ENCODE measurements around the gene RTP1. TPM values are rescaled to one million over a fixed set of nuclear protein-coding genes. Genes with fewer than 3 reads are reported as not detected.
"Not testable (repeated sequence)": the region's sequence is repeated elsewhere in the genome, so short reads cannot be mapped to it uniquely, and the experiment has no call there.

RTP1 gene
- total and polyA plus RNA-seq, 4 donors, result 0.16 to 0.48 TPM; not detected in 2

DNA sequence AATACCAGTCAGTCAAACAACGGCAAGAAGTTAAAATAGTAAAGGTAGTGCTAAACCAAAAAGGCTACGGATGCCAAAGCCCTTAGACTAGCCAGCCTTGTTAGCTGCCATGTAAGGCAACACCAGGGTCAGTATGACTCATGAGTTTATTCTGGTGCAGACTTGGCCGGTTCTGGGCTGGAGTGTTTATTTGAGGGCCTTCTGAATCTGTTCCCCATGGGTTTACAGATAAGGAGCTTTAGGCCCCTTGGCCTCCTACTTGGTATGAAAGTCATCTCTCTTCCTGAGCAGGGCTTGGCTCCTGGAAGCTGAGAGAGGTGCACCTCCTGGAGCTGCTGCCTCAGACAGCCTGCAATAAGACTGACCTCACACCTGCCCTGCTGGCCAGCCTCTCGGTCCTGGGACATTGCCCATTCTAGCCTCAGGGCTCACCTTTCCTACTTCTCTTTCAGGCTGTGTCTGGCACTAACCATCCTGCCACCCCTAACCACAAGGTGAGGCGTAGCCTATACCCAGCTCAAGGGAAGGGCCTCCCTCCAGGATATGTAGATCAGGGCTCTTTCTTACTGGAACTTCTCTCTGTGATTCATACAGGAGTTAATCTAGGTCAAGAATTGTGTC, 10.4 kb upstream of the RTP1 start:
- peaks cover 4 to 8% of the 10 kb centered on the region in 2 donors for H3K4me1 ChIP-seq (ENCODE audit: control insufficient read depth in 1 of 2, insufficient read depth in 2 of 2, low read length in 2 of 2)
- 19 to 21% methylated on average over 5 of the region's 5 CpGs for WGBS, 2 donors

DNA sequence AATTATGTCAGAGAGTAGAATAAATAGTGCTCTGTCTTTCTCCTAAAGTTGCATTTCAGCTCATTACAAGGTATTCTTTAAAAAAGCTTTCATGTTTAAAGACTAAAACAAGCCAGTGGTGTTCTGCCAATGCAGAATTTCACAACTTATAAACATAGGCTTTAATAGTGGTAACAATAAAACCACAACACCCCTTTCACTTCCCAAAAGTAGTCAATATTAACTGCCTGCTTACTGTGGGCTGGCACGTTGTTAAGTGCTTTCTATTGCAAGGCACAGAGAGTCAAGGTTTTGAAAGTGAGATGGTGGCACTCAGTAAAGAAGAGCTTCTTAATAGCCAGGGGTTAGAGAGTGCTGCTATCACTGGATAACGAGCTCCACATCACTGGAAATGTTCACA, 8.4 kb upstream of the RTP1 start:
- Histone ChIP-seq H3K27me3 (ENCODE audit: control insufficient read depth in 1 of 2, insufficient read depth in 2 of 2, low read length in 1 of 2) (no peaks in the 10 kb centered on the region), H3K27ac (ENCODE audit: low read depth in 1 of 2, low read length in 2 of 2) (peak overlapping the region; percentile 26 to 61), H3K9me3 (ENCODE audit: control insufficient read depth, low read length) (no peaks in the 10 kb centered on the region), H3K36me3 (ENCODE audit: control insufficient read depth in 1 of 2, insufficient read depth in 2 of 2, low read length in 1 of 2) (no peaks in the 10 kb centered on the region), H3K4me3 (ENCODE audit: low read length in 2 of 2) (no peak overlapping the region), H3K4me1 (ENCODE audit: control insufficient read depth in 1 of 2, insufficient read depth in 2 of 2, low read length in 2 of 2) (peaks cover 5 to 6% of the 10 kb centered on the region in 2 donors)
- WGBS, 2 donors, result 60% methylated on average over 2 of the region's 2 CpGs
- intact Hi-C loops (cut with DNase I), result loop anchor here in 1 of 2 donors (5.0 kb wide), 1 partner anchor 212 kb away; no protein-coding TSS in a partner anchor
- ATAC-seq (ENCODE audit: low FRiP score) (no peak), DNase-seq (no peak)

More for the DNA sequence above, 10.4 kb upstream of the RTP1 start:
- Histone ChIP-seq H3K4me3 (ENCODE audit: low read length in 2 of 2) (no peak overlapping the region), H3K9me3 (ENCODE audit: control insufficient read depth, low read length) (no peaks in the 10 kb centered on the region), H3K27ac (ENCODE audit: low read depth in 1 of 2, low read length in 2 of 2) (peak overlapping the region; percentile 78 to 99), H3K36me3 (ENCODE audit: control insufficient read depth in 1 of 2, insufficient read depth in 2 of 2, low read length in 1 of 2) (no peaks in the 10 kb centered on the region), H3K27me3 (ENCODE audit: control insufficient read depth in 1 of 2, insufficient read depth in 2 of 2, low read length in 1 of 2) (no peaks in the 10 kb centered on the region)
- DNase-seq (peak; percentile 77 to 85), ATAC-seq (ENCODE audit: low FRiP score) (peak; percentile 93)
- intact Hi-C loops (cut with DNase I), result loop anchor here in 1 of 2 donors (5.0 kb wide), 1 partner anchor 210 kb away; no protein-coding TSS in a partner anchor

DNA sequence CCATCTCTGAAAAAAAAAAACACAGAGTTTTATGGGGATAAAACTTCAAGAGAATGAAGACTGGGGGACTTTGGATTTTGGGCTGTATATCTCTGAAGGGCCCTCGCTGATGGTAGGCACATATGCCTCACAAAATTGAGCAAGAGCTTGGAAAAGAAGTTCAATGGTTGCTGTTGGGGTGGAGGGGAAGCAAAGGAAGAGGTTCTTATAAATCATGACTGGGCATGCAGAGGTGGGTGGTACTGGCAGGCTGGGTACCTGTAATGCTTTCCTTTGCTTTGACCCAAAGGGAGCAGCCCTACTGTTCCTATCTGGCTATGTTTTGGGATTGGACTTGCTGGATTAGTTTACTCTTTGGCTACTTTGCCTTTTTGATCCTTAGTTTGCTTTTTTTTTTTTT, 6.0 kb upstream of the RTP1 start:
- H3K36me3 ChIP-seq (ENCODE audit: control insufficient read depth in 1 of 2, insufficient read depth in 2 of 2, low read length in 1 of 2), result no peaks in the 10 kb centered on the region
- intact Hi-C loops (cut with DNase I), result no loop called here
- no peak overlapping the region for H3K27ac ChIP-seq (ENCODE audit: low read depth in 1 of 2, low read length in 2 of 2)
- ATAC-seq (ENCODE audit: low FRiP score) (no peak), DNase-seq (no peak)
- peaks cover 4 to 5% of the 10 kb centered on the region in 2 donors for H3K4me1 ChIP-seq (ENCODE audit: control insufficient read depth in 1 of 2, insufficient read depth in 2 of 2, low read length in 2 of 2)
- H3K27me3 ChIP-seq (ENCODE audit: control insufficient read depth in 1 of 2, insufficient read depth in 2 of 2, low read length in 1 of 2), result no peaks in the 10 kb centered on the region
- no peak overlapping the region for H3K4me3 ChIP-seq (ENCODE audit: low read length in 2 of 2)
- 90 to 94% methylated on average over 1 of the region's 1 CpG for WGBS, 2 donors
- H3K9me3 ChIP-seq (ENCODE audit: control insufficient read depth, low read length), result no peaks in the 10 kb centered on the region

DNA sequence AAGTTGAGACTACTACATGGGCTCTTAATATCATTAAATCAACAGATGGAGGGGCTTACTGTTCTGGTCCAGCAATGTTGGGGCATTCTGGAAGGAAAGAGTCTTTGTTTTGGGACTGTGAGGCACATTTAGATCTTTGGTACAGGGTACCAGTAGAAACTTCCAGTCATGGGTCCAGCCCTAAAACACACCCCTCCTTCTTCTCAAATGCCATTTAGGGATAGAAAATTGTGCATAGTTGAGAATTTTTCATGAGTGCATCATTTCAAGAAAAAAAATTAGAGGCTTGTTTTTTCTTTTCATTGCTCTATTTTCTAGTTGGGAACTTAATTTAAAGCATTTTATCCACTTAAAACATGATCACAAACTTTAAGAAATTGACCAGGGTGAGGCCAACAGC, 4.1 kb upstream of the RTP1 start:
- H3K27me3 ChIP-seq (ENCODE audit: control insufficient read depth in 1 of 2, insufficient read depth in 2 of 2, low read length in 1 of 2), result no peaks in the 10 kb centered on the region
- H3K4me3 ChIP-seq (ENCODE audit: low read length in 2 of 2), result no peak overlapping the region
- no peaks in the 10 kb centered on the region for H3K9me3 ChIP-seq (ENCODE audit: control insufficient read depth, low read length)
- peaks cover 1 to 3% of the 10 kb centered on the region in 2 donors for H3K4me1 ChIP-seq (ENCODE audit: control insufficient read depth in 1 of 2, insufficient read depth in 2 of 2, low read length in 2 of 2)
- H3K36me3 ChIP-seq (ENCODE audit: control insufficient read depth in 1 of 2, insufficient read depth in 2 of 2, low read length in 1 of 2), result no peaks in the 10 kb centered on the region
- ATAC-seq (ENCODE audit: low FRiP score) (no peak), DNase-seq (no peak)
- intact Hi-C loops (cut with DNase I), result loop anchor here in 1 of 2 donors (2.0 kb wide), 1 partner anchor 16 kb away; no protein-coding TSS in a partner anchor
- peak overlapping the region in 1 of 2 donors; percentile 22 for H3K27ac ChIP-seq (ENCODE audit: low read depth in 1 of 2, low read length in 2 of 2)

DNA sequence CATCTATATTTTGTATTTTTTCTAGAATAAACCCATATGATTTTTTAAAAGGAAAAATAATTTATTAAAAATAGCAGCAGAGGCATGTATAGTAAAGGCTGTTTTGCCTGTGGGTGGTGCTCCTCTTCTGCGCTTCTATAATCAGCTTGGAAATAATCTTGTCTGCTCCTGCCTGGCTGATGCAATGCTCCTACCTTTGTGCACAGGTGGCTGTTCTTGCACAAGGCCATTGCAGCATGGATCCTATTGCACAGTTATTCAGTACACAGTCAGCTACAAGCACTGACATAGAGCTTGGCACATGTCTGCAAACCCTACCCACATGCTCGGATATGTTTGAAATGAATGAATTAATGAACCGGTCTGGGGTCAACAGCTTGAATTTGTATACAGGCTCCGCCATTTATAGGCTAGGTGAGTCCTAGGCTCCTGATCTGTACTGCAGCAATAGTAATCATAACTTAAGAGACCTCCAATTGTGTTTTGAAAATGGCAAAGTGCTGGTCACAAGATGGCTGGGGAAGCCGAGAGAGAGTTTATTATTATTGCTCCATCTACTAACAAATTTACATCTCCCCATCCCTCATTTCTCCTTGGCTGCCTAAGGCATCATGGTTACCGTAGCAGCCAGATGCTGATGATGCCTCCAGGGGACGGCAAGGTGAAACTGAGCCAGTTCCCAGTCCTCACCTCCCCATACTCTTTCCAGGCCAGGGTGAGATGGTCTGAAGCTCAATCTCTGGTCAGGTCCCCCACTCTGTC, 532 bp upstream of the RTP1 start:
- no peaks in the 10 kb centered on the region for H3K36me3 ChIP-seq (ENCODE audit: control insufficient read depth in 1 of 2, insufficient read depth in 2 of 2, low read length in 1 of 2)
- WGBS, 2 donors, result 94 to 95% methylated on average over 7 of the region's 7 CpGs

DNA sequence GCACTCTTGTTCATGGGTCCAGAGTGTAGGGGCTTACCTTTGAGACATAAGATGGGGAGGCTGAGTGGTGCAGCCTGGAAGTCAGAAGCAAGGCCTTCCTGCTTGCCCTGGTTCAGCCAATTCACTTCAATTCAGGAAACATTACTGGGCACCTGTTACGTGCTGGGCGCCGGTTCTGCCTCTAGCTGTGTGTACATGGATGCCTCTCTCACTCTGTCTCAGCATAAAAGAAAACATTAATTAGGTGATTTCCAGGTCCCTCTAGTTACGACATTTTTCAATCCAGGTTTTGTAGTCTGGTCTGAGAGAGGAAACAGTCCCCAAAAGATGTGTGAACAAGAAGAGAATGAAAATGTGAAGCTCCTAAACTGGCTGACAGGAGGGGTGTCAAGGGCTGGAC, 1.2 kb downstream of the RTP1 start:
- Histone ChIP-seq H3K27me3 (ENCODE audit: control insufficient read depth in 1 of 2, insufficient read depth in 2 of 2, low read length in 1 of 2) (no peaks in the 10 kb centered on the region), H3K4me3 (ENCODE audit: low read length in 2 of 2) (no peak overlapping the region), H3K36me3 (ENCODE audit: control insufficient read depth in 1 of 2, insufficient read depth in 2 of 2, low read length in 1 of 2) (no peaks in the 10 kb centered on the region), H3K27ac (ENCODE audit: low read depth in 1 of 2, low read length in 2 of 2) (no peak overlapping the region), H3K4me1 (ENCODE audit: control insufficient read depth in 1 of 2, insufficient read depth in 2 of 2, low read length in 2 of 2) (no peaks in the 10 kb centered on the region), H3K9me3 (ENCODE audit: control insufficient read depth, low read length) (no peaks in the 10 kb centered on the region)
- ATAC-seq (ENCODE audit: low FRiP score) (no peak), DNase-seq (no peak)
- 90 to 94% methylated on average over 4 of the region's 4 CpGs for WGBS, 2 donors
- intact Hi-C loops (cut with DNase I), result no loop called here

More for the DNA sequence above, 532 bp upstream of the RTP1 start:
- no peak overlapping the region for H3K27ac ChIP-seq (ENCODE audit: low read depth in 1 of 2, low read length in 2 of 2)
- intact Hi-C loops (cut with DNase I), result no loop called here
- no peak for DNase-seq
- H3K27me3 ChIP-seq (ENCODE audit: control insufficient read depth in 1 of 2, insufficient read depth in 2 of 2, low read length in 1 of 2), result no peaks in the 10 kb centered on the region
- ATAC-seq (ENCODE audit: low FRiP score), result no peak
- no peaks in the 10 kb centered on the region for H3K9me3 ChIP-seq (ENCODE audit: control insufficient read depth, low read length)
- H3K4me1 ChIP-seq (ENCODE audit: control insufficient read depth in 1 of 2, insufficient read depth in 2 of 2, low read length in 2 of 2), result peaks cover 0 to 1% of the 10 kb centered on the region in 2 donors
- no peak overlapping the region for H3K4me3 ChIP-seq (ENCODE audit: low read length in 2 of 2)

DNA sequence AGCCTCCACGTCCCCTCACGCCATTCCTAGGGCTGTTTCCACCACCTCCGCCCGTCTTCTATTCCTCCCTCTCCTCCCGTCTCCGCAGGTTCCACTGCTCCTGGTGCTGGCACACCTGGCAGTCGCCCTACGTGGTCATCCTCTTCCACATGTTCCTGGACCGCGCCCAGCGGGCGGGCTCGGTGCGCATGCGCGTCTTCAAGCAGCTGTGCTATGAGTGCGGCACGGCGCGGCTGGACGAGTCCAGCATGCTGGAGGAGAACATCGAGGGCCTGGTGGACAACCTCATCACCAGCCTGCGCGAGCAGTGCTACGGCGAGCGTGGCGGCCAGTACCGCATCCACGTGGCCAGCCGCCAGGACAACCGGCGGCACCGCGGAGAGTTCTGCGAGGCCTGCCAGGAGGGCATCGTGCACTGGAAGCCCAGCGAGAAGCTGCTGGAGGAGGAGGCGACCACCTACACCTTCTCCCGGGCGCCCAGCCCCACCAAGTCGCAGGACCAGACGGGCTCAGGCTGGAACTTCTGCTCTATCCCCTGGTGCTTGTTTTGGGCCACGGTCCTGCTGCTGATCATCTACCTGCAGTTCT, 2.3 kb downstream of the RTP1 start:
- H3K9me3 ChIP-seq (ENCODE audit: control insufficient read depth, low read length); H3K27ac ChIP-seq (ENCODE audit: low read depth in 1 of 2, low read length in 2 of 2); H3K36me3 ChIP-seq (ENCODE audit: control insufficient read depth in 1 of 2, insufficient read depth in 2 of 2, low read length in 1 of 2); DNase-seq; H3K27me3 ChIP-seq (ENCODE audit: control insufficient read depth in 1 of 2, insufficient read depth in 2 of 2, low read length in 1 of 2); H3K4me3 ChIP-seq (ENCODE audit: low read length in 2 of 2); intact Hi-C loops (cut with DNase I); H3K4me1 ChIP-seq (ENCODE audit: control insufficient read depth in 1 of 2, insufficient read depth in 2 of 2, low read length in 2 of 2); ATAC-seq (ENCODE audit: low FRiP score): not testable (repeated sequence)
- WGBS, 2 donors, result 97 to 98% methylated on average over 37 to 44 of the region's 44 CpGs

DNA sequence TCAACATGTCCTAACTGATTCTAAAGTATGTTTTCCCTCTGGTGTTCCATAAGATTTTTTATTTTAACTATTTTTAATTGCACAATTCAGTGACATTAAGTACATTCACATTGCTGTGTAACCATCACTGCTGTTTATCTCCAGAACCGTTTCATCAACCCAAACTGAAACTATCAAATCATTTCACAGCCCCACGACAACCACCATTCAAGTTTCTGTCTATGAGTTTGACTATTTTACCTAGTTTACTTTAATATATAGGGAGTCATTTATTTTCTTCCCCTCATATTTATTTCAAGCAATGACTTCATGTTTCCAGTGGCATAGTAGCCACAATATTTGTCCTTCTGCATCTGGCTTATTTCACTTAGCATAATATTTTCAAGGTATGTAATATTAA, 8.4 kb downstream of the RTP1 start:
- Histone ChIP-seq H3K27ac (ENCODE audit: low read depth in 1 of 2, low read length in 2 of 2) (no peak overlapping the region), H3K27me3 (ENCODE audit: control insufficient read depth in 1 of 2, insufficient read depth in 2 of 2, low read length in 1 of 2) (no peaks in the 10 kb centered on the region), H3K9me3 (ENCODE audit: control insufficient read depth, low read length) (no peaks in the 10 kb centered on the region), H3K4me3 (ENCODE audit: low read length in 2 of 2) (no peak overlapping the region), H3K36me3 (ENCODE audit: control insufficient read depth in 1 of 2, insufficient read depth in 2 of 2, low read length in 1 of 2) (no peaks in the 10 kb centered on the region), H3K4me1 (ENCODE audit: control insufficient read depth in 1 of 2, insufficient read depth in 2 of 2, low read length in 2 of 2) (peaks cover 9 to 13% of the 10 kb centered on the region in 2 donors)
- intact Hi-C loops (cut with DNase I), result no loop called here
- DNase-seq (no peak), ATAC-seq (ENCODE audit: low FRiP score) (no peak)
- 71 to 92% methylated on average over 2 of the region's 2 CpGs for WGBS, 2 donors
